ENCODE measurements around the gene HSD17B11. TPM values are rescaled to one million over a fixed set of nuclear protein-coding genes. Genes with fewer than 3 reads are reported as not detected.

HSD17B11 gene
- total RNA-seq, 1 experiment from 2014 or later = 47.4 TPM

DNA sequence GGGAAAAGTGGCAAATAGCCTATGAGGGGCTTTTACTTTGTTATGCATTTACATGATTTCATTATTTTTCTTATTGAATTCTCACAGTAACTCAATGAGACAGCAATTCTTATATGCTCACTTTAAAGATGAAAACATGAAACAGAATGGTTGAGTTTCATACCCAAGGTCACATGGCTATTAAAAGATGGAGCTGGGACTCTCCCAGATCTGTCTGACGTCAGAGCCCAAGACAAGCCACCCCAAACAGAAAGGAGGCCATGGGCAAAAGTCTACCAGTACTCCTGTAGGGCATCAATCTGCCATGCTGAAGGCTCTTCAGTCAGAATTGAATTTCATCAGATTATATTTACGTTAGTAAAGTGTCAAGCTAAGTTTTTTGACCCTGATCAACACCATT, 13.2 kb downstream of the HSD17B11 start:
- TF ChIP-seq, protein P1, sequence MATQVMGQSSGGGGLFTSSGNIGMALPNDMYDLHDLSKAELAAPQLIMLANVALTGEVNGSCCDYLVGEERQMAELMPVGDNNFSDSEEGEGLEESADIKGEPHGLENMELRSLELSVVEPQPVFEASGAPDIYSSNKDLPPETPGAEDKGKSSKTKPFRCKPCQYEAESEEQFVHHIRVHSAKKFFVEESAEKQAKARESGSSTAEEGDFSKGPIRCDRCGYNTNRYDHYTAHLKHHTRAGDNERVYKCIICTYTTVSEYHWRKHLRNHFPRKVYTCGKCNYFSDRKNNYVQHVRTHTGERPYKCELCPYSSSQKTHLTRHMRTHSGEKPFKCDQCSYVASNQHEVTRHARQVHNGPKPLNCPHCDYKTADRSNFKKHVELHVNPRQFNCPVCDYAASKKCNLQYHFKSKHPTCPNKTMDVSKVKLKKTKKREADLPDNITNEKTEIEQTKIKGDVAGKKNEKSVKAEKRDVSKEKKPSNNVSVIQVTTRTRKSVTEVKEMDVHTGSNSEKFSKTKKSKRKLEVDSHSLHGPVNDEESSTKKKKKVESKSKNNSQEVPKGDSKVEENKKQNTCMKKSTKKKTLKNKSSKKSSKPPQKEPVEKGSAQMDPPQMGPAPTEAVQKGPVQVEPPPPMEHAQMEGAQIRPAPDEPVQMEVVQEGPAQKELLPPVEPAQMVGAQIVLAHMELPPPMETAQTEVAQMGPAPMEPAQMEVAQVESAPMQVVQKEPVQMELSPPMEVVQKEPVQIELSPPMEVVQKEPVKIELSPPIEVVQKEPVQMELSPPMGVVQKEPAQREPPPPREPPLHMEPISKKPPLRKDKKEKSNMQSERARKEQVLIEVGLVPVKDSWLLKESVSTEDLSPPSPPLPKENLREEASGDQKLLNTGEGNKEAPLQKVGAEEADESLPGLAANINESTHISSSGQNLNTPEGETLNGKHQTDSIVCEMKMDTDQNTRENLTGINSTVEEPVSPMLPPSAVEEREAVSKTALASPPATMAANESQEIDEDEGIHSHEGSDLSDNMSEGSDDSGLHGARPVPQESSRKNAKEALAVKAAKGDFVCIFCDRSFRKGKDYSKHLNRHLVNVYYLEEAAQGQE (IDR thresholded peaks at IDR 0.05; ENCODE audit: low read depth) = no peak
- TF ChIP-seq EZH2 (IDR thresholded peaks at IDR 0.05) = no peak
- TF ChIP-seq ELF1 (IDR thresholded peaks at IDR 0.05; ENCODE audit: borderline replicate concordance, low read depth) = no peak
- TF ChIP-seq EZH2phosphoT487 (IDR thresholded peaks at IDR 0.05; ENCODE audit: borderline replicate concordance) = no peak
- TF ChIP-seq TCF7L2 (IDR thresholded peaks at IDR 0.05; ENCODE audit: borderline replicate concordance, extremely low read depth, insufficient read depth, insufficient read length) = no peak
- no peak for TF ChIP-seq CEBPB (IDR thresholded peaks at IDR 0.05; ENCODE audit: low read depth)
- TF ChIP-seq EGR1 (IDR thresholded peaks at IDR 0.05; ENCODE audit: low read depth) = no peak
- TF ChIP-seq SRF (IDR thresholded peaks at IDR 0.05; ENCODE audit: low read depth) = no peak
- TF ChIP-seq, protein P2, sequence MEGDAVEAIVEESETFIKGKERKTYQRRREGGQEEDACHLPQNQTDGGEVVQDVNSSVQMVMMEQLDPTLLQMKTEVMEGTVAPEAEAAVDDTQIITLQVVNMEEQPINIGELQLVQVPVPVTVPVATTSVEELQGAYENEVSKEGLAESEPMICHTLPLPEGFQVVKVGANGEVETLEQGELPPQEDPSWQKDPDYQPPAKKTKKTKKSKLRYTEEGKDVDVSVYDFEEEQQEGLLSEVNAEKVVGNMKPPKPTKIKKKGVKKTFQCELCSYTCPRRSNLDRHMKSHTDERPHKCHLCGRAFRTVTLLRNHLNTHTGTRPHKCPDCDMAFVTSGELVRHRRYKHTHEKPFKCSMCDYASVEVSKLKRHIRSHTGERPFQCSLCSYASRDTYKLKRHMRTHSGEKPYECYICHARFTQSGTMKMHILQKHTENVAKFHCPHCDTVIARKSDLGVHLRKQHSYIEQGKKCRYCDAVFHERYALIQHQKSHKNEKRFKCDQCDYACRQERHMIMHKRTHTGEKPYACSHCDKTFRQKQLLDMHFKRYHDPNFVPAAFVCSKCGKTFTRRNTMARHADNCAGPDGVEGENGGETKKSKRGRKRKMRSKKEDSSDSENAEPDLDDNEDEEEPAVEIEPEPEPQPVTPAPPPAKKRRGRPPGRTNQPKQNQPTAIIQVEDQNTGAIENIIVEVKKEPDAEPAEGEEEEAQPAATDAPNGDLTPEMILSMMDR (IDR thresholded peaks at IDR 0.05 in 2 of 3, conservative IDR thresholded peaks at IDR 0.05 in 1 of 3; ENCODE audit: borderline replicate concordance in 1 of 3, insufficient read depth in 1 of 3, low read depth in 2 of 3, low read length in 2 of 3) = no peak
- TF ChIP-seq, protein P3, sequence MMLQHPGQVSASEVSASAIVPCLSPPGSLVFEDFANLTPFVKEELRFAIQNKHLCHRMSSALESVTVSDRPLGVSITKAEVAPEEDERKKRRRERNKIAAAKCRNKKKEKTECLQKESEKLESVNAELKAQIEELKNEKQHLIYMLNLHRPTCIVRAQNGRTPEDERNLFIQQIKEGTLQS (IDR thresholded peaks at IDR 0.05) = no peak
- TF ChIP-seq CBX3 (IDR thresholded peaks at IDR 0.05; ENCODE audit: low read depth) = no peak
- TF ChIP-seq, protein P4, sequence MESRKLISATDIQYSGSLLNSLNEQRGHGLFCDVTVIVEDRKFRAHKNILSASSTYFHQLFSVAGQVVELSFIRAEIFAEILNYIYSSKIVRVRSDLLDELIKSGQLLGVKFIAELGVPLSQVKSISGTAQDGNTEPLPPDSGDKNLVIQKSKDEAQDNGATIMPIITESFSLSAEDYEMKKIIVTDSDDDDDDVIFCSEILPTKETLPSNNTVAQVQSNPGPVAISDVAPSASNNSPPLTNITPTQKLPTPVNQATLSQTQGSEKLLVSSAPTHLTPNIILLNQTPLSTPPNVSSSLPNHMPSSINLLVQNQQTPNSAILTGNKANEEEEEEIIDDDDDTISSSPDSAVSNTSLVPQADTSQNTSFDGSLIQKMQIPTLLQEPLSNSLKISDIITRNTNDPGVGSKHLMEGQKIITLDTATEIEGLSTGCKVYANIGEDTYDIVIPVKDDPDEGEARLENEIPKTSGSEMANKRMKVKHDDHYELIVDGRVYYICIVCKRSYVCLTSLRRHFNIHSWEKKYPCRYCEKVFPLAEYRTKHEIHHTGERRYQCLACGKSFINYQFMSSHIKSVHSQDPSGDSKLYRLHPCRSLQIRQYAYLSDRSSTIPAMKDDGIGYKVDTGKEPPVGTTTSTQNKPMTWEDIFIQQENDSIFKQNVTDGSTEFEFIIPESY (IDR thresholded peaks at IDR 0.05; ENCODE audit: extremely low read depth, insufficient replicate concordance, low read length) = no peak
- no peak for TF ChIP-seq SIN3A (IDR thresholded peaks at IDR 0.05; ENCODE audit: low read depth)
- Histone ChIP-seq H4K20me1 (ENCODE audit: insufficient read depth) (no peaks in the 10 kb centered on the region), H3K36me3 (ENCODE audit: control insufficient read depth in 1 of 2, insufficient read depth in 2 of 2, low read length in 2 of 2) (peaks cover 4 to 15% of the 10 kb centered on the region in 2 experiments; a peak in 2 of 4 replicates), H3K9me3 (ENCODE audit: control insufficient read depth in 1 of 2, insufficient read depth in 1 of 2, low read depth in 1 of 2, low read length in 2 of 2) (no peaks in the 10 kb centered on the region), H3K4me3 (replicated peaks in 1 of 2; ENCODE audit: low read depth in 1 of 2, low read length in 2 of 2) (no peak overlapping the region), H2AFZ (ENCODE audit: low read depth, low read length, poor library complexity, severe bottlenecking) (no peak overlapping the region), H3K9ac (ENCODE audit: low read length) (no peak overlapping the region), H3K27ac (ENCODE audit: low read depth, low read length) (no peak overlapping the region), H3K4me1 (ENCODE audit: control insufficient read depth in 1 of 2, insufficient read depth in 2 of 2, low read length in 2 of 2) (no peaks in the 10 kb centered on the region), H3K4me2 (ENCODE audit: low read length) (no peak overlapping the region), H3K9me2 (ENCODE audit: insufficient read depth) (no peaks in the 10 kb centered on the region), H3K27me3 (ENCODE audit: insufficient read depth, low read length) (no peaks in the 10 kb centered on the region), H3K79me2 (ENCODE audit: insufficient read depth, low read length) (peaks cover 25% of the 10 kb centered on the region)
- ChIA-PET POLR2A (no interaction called here), RAD21 (ENCODE audit: low non-redundant PET in 1 of 2, low total read pairs in 2 of 2, uncharacterized antibody in 2 of 2, unreplicated experiment in 2 of 2) (no interaction called here), CTCF (no interaction called here)
- DNase-seq (ENCODE audit: low read depth, low spot score) (no peak), ATAC-seq (no peak)
- BruUV-seq (replicated peaks) = no TSS peak
- intact Hi-C loops (cut with micrococcal nuclease) = no loop called here
